ENCODE measurements around the gene NALCN.

Gene NALCN

DNA sequence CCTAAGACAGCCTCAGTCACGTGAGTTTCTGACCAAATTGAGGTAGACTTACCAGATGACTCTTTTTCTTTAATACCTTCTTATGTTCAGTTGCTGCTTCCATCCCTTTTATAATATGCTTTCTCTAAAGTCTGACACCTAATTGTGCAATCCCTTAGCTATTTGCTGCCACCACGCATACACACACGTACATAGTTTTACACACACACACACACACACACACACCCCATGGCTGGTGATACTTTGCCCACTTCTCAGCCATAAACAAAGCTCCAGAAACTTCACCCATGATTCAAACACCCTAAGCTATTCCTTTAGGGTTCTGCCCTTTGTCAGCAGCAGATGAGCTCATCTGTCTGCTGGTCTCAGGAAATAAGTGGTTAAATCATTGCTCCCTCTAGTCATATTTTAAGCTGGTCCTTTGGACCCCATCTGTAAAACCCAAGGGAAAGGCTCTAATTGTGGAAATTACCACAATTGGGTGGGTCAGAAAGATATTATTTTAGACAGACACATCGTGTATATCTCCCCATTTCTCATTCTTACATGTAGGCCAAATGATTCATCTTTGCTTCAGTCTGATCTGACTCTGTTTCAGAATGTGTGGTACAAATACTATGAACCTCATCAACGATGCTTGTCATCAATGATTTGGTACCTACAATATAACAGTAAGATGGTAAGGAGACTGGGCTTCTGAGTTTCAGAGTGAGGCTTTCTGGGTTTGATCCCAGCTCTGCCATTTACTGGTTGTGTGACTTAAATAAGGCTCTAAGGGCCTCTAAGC lies 69.2 kb downstream of the NALCN start:
- TF ChIP-seq, protein P1, sequence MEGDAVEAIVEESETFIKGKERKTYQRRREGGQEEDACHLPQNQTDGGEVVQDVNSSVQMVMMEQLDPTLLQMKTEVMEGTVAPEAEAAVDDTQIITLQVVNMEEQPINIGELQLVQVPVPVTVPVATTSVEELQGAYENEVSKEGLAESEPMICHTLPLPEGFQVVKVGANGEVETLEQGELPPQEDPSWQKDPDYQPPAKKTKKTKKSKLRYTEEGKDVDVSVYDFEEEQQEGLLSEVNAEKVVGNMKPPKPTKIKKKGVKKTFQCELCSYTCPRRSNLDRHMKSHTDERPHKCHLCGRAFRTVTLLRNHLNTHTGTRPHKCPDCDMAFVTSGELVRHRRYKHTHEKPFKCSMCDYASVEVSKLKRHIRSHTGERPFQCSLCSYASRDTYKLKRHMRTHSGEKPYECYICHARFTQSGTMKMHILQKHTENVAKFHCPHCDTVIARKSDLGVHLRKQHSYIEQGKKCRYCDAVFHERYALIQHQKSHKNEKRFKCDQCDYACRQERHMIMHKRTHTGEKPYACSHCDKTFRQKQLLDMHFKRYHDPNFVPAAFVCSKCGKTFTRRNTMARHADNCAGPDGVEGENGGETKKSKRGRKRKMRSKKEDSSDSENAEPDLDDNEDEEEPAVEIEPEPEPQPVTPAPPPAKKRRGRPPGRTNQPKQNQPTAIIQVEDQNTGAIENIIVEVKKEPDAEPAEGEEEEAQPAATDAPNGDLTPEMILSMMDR (IDR thresholded peaks at IDR 0.05; ENCODE audit: low read depth, low read length, missing control alignments): no peak
- Histone ChIP-seq H3K27ac (peak overlapping the region; percentile 5), H3K4me3 (ENCODE audit: low read depth, low read length) (no peak overlapping the region), H3K27me3 (replicated peaks) (no peaks in the 10 kb centered on the region), H3K36me3 (replicated peaks) (no peaks in the 10 kb centered on the region)
- DNase-seq: peak; percentile 17
- in situ Hi-C loops (cut with HindIII; ENCODE audit: low pct_ligation_motif_present, low sequenced_read_pairs): no loop called here

DNA sequence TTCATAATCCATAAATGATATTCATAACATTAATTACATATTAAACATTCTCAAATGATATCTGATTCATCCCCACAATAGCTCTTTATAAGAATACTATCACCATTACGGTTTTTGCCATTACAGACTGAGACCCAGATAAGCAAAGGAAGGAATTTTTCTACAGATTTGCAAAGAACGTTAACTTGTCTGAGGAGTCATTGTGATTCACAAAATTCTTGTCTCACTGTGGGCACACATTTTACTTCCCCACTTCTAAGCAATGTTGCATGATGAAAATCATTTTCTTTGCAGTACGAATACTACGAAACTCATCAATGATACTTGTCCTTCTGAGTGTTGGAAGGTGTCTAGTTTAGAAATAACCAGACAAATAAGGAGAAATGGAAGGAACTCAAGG lies 70.1 kb downstream of the NALCN start:
- TF ChIP-seq, protein P1 (IDR thresholded peaks at IDR 0.05; ENCODE audit: low read depth, low read length, missing control alignments): no peak
- in situ Hi-C loops (cut with HindIII; ENCODE audit: low pct_ligation_motif_present, low sequenced_read_pairs): no loop called here
- no peak overlapping the region for H3K4me3 ChIP-seq (ENCODE audit: low read depth, low read length)
- H3K27ac ChIP-seq: peak overlapping the region; percentile 3
- DNase-seq: peak; percentile 15
- H3K27me3 ChIP-seq (replicated peaks): no peaks in the 10 kb centered on the region
- no peaks in the 10 kb centered on the region for H3K36me3 ChIP-seq (replicated peaks)

DNA sequence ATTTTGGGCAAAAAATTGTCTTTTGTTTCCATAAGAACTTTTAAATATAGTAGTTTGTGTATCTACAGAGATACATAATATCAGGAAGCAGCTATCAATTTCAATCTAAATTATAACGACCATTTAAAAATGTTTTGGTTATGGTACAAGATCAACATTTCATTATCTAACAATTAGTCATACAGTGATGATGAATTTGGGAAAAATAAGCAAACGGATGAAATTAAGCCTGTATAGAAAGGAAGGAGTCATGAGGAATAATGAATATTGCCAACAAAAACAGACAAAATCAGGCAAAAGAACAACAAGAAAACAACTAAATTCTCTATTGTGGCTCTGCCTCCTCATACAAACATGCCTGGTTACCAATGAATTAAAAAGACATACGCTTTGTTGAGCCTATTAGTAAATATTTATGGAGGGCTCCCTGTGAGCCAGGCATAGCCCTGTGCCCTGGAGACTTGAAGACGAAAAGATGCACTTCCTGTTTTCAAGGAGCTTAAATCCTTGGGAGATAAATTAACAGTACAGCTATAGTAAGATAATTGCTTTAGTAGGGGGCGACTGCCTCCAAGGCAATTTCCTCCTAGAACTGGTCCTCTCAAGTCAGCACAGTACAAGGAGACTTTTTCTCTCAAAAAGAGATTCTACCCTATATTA lies 73.0 kb downstream of the NALCN start:
- Histone ChIP-seq H3K27me3 (replicated peaks) (no peaks in the 10 kb centered on the region), H3K4me3 (ENCODE audit: low read depth, low read length) (no peak overlapping the region), H3K27ac (no peak overlapping the region), H3K36me3 (replicated peaks) (no peaks in the 10 kb centered on the region)
- in situ Hi-C loops (cut with HindIII; ENCODE audit: low pct_ligation_motif_present, low sequenced_read_pairs): no loop called here
- DNase-seq: no peak
- TF ChIP-seq, protein P1 (IDR thresholded peaks at IDR 0.05; ENCODE audit: low read depth, low read length, missing control alignments): no peak

DNA sequence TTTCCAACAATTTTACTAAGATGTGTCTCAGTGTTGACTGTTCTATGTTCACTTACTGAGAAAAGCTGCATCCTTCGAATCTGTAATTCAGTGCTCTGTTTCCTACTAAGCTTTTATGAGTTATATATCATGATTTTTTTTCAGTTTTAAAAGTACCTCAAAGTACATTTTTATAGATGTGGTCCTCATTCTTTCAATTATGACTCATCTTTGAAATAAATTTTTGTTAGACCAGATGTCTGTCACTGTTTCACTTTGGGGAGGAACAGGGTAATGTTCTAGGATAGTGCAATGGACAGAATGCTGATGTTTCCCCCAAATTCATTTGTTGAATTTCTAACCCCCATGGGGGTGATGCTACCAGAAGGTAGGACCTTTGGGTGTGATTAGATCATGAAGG lies 74.8 kb downstream of the NALCN start:
- in situ Hi-C loops (cut with HindIII; ENCODE audit: low pct_ligation_motif_present, low sequenced_read_pairs): no loop called here
- Histone ChIP-seq H3K36me3 (replicated peaks) (no peaks in the 10 kb centered on the region), H3K27me3 (replicated peaks) (no peaks in the 10 kb centered on the region), H3K27ac (peak overlapping the region; percentile 5), H3K4me3 (ENCODE audit: low read depth, low read length) (no peak overlapping the region)
- TF ChIP-seq, protein P1 (IDR thresholded peaks at IDR 0.05; ENCODE audit: low read depth, low read length, missing control alignments): no peak
- no peak for DNase-seq

DNA sequence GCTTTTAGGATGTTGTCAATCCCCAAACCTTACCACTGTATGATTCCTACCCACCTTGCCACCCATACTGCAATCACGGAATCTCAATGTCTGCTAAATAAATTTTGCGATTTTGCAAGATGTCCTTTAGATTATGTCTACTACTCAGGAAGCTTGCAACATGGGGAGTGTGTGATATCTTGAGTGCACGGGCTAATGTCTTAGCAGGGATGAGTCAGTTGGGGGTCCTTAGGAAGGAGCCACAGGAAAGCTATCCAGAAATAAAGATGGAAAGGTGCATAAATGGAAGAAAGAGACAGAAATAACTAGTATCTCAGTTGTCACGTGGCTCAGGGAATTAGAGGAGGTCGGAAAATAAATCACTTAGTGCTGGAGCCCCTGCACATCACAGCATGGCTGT lies 77.1 kb downstream of the NALCN start:
- TF ChIP-seq, protein P1 (IDR thresholded peaks at IDR 0.05; ENCODE audit: low read depth, low read length, missing control alignments): no peak
- Histone ChIP-seq H3K27ac (no peak overlapping the region), H3K27me3 (replicated peaks) (no peaks in the 10 kb centered on the region), H3K36me3 (replicated peaks) (no peaks in the 10 kb centered on the region), H3K4me3 (ENCODE audit: low read depth, low read length) (no peak overlapping the region)
- in situ Hi-C loops (cut with HindIII; ENCODE audit: low pct_ligation_motif_present, low sequenced_read_pairs): no loop called here
- no peak for DNase-seq

Data from brain microvascular endothelial cell (primary cell).